Measurements from ENCODE around the gene CAMK2A.

The CAMK2A gene

DNA sequence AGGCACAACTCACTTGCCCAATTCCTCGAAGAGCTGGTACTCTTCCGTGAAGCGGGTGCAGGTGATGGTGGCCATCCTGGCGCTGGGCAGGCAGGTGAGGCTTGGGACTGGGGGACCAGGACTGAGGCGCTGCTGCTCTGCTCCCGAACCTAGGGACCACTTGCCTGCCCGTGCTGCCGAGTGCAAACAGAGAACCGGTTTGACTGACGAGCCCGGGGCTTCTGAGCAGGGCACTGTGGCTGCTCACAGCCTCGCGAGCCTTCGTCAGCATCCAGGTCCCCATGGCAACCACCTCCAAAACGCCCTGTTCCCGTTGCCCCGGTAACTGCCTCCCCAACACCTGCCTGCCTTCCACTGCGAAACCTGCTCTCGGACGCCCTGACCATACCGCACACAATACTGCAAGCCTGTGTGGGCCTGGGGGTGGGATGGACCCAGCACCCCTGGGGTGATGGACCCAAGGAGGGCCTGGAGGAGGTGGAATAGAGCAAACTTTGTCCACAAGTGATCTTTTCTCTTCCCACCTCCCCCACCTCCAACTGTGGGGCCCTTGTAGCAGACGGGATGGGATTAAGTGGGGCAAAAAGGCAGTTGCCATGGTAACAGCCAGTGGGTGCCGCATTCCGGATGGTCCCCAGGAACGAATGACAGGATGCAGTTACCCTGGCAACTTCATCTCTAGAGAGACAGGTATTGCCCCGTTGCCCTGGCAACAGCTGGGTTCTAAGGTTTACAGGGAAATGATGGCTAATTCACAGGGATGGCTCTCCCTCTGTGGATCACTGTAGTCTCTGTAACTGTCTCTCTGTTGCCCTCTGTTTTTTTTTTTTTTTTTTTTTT lies at the start of gene CAMK2A:
Gene CAMK2A (minus strand): TSS at position 223 of the 840 bp plus-strand sequence. CDS start 148 bp downstream, at position 75.
- DNase-seq, result no peak

DNA sequence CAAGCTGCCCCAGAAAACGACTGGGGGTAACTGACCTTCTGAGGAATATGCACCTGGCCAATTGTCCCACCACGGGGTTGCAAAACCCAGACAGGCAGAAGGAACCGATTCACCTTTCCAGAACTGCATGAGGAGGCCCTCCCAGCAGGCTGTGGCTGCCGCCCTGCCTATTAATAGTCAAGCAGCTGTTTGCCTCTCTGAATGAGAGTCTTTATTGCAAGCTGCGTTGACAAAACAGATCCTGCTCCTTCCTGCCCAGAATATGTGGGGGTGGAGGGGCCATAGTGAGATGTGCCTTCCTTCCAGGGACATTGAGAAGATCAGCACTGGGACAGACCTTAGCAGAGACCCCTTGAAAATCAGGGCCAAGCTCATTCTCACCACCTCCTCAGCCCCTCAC lies 49.6 kb upstream of the CAMK2A start:
- peak; percentile 31 for DNase-seq

DNA sequence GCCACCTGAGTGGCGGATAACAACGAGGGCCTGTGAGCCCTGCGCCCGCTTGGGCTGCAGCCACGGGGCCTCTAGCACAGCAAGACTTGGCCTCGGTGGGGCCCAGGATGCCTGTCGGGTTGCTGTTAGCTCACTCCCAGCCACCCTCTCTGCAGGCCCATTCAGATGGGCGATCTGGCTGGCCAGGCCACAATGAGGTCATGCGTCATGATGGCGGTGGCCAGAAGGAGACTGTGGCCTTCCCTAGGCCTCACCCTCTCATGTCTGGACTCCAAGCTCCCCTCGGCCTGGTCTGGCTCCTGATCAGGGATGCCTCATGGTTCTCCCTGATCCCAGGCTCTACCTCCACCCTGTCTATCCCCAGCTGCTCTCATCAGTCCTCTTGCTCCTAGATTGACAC lies 49.0 kb upstream of the CAMK2A start:
- no peak for DNase-seq

DNA sequence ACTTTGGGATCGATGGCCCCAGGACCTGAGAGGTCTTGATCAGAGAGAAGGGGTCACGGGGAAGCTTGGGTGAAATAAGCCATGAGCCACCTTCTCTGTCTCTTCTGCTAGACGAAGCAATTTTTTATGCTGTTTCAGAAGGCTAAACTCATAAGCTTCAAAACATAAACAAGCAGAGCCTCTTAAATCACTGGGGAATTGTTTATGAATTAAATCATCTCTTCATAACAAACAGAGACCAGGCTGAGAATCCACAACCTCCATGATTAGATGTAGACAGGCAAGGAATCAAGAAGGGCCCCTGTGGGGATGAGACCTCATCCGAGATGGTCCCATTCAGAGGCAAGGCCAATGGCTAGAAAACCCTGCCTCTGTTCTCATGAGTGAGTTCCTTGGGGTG lies 46.2 kb upstream of the CAMK2A start:
- no peak for DNase-seq

DNA sequence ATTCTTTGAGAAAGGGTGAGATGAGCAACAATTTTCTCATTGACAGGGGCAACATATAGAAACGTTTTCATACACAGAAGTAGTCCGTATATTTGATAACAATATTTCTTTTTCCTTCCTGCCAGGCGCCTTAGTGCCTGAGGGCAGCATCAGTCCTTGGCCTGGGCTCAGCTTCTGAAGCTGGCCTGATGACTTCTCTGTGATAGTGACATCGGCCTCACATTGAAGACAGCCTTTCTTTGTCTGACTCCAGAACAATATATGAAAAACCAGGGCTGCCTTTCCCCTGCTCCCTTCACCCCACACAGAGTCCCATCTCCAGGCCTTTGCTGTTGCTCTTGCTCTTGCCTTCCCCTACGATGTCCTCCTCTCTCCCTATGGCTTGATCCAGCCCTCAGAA lies 43.8 kb upstream of the CAMK2A start:
- DNase-seq, result no peak

DNA sequence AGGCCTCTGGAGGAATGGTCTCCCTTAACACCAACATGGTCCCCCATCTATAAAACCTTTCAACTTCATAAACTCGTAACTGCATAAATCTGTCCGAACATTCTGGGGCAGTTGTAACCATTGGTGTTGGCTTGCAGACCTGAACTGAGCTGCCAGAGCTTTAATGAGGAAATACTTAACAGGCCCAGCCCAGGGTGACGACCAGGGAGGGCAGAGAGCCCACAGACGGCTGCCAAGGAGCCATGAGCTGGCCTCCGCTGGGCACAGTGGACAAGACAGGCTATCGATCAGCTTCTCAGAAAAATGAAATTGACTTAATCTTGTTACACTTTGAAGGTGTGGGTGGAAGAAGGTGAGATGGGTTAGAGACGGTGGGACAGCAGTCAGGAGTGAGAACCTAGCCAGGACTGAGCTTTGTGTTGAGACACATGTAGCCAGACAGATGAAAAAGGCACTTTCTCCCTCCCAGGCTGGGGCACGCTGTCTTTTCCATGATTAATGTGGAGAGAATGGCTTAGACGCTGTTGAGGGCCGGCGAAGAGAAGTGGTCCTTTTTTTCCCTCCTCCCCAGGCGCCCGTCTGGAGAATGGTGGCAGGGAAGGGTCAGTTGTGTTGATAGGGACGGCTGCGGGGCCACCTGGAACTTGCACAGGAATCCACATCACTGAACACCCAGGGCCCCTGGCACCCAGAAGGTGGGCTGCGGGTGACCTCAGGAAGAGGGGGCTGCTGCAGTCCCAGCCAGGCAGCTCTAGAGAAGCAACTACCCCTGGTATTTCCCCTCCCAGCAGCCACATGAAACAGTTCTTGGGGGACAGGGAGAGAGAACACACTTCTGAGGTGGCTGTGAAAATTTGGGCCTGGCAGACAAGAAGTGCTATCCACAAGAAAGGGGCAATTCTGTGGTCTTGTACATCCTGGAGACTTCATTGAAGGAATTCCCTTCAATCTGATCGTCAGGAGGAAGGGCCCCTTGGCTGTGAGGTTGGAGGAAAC lies 40.6 kb upstream of the CAMK2A start:
- no peak for DNase-seq

DNA sequence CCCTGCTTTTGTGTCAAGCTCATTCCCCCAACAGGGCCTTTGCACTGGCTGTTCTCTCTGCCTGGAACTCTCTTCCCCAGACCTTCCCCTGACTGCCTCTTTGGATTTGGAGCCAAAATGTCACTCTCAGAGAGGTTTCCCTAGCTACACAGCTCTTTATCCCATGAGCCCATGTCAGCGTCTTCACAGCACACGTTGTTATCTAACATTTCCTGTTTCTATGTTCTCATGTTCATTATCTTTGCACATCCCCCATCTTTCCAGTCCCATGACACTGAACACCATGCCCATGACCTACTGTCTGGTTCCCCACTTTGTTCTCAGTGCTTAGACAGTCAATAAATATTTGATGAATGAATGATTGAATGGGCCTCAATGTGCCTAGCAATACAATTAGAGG lies 39.5 kb upstream of the CAMK2A start:
- DNase-seq, result no peak

DNA sequence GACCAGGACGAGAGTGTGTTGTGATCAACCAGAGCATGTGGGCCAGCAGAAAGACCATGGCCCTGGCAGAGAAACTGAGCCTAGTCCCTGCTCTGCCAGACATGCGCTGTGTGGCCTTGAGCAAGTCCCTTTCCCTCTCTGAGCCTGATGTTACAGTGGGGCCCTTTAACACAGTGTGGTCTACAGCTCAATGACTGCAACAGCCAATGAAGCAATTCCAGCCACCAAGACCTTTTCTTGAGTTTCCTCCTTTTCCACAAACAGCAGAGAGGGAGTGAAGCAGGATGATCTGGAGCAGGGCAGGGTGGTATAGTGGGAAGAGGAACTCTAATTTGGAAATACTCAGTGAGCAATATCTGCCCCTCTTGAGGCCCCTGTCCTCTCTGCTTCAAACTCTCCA lies 38.9 kb upstream of the CAMK2A start:
- DNase-seq, result no peak

DNA sequence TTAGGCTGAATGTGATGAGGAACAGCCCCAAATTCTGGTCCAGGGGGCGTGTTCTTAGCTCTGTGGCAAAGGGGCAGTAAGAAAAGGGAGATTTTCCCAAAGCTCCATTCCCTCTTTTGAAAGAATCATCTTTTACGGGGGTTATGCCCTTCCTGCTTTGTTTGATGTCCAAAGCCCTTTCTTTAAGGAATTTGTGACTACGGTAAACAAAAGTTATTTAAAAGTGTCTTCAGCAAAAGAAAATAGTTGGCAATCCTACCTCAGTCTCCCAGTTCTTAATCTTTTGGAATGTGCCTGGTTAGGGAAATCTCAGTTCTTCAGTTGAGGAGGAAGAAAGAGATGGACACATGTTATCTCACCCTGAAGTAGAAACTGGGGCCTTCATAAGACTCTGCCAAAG lies 37.6 kb upstream of the CAMK2A start:
- DNase-seq, result no peak

DNA sequence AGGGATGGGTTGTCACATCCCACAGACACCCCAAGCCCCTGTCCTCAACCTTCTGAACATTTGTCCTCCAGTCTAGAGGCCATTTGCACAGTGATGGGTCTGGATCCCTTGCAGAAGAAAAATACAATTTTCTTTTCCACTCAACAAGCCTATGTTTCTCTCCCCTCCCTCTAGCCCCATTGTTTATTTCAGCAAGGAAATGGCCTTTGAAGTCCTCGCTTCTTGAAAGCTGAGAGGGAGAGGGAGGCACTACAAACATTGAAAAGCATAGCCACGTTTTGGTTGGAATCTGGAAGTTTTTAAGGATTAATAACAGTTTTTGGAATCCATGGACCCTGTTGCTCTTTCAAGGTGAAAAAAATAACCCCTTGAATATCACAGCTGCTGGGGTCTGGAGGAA lies 37.1 kb upstream of the CAMK2A start:
- DNase-seq, result no peak

DNA sequence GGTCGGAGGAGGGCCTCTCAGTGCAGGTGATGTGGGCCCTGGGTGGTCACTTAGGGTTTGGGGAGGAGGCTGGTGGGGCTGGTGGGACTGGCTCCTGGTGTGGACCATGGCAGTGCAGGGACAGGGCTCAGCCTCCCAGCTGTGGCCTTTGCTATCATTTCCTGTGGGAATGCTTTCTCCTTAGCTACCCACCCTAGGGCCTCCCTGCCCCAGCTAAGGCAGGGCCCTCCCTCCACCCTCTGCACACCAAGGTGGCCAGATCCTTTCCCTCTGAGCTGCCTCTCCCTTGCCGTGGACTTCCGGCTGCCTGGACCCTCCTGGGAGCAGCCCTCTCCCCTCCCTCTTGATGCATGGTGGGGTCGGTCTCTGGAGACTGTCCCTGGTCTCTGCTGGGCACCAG lies 35.9 kb upstream of the CAMK2A start:
- no peak for DNase-seq

DNA sequence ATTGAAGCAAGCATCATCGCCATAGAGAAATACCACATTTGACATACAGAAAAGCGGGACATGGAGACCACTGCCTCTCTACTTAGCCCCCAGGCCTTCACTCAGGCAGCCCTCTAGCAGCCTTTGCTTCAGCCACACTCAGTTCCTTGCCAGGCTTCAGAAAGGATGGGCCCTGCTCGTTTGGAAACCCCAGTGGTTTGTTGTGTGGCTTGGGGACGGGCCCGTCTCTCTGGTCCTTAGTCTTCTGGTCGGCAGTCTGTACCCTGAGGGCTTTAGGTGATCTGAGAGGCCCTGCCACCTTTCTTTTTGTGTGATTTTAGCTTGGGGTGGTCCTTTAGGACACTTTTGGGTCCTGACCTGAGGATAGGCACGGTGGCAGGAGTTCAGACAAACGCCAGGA lies 34.2 kb upstream of the CAMK2A start:
- DNase-seq, result no peak

DNA sequence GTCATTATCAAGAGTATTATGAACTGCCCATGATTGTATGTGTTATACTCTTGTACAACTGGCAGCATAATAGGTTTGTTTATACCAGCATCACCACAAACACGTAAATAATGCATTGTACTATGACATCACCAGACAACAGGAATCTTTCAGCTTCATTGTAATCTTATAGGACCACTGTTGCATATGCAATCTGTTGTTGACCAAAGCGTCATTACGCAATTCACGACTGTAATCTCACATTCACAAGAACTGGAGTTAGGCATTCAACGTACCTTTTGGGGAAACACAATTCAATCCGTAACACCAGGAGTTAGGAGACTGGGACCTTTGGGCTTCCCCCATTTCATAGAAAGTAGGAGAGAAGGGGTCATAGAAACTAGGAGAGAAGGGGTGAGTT lies 33.5 kb upstream of the CAMK2A start:
- DNase-seq, result no peak

DNA sequence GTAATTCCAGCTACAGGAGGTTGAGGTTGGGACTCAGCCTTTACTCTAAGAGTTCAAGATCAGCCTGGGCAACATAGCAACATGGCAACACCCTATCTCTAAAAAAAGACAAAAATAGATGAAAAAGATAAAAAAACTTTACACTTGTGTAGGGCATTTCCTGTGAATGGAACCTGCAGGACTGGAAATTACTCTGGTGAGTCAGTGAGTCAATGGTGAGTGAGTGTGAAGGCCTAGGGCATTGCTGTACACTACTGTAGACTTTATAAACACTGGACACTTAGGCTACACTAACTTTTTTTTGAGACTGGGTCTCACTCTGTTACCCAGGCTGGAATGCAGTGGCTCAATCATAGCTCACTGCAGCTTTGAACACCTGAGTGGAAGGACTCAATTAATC lies 32.6 kb upstream of the CAMK2A start:
- DNase-seq, result no peak

DNA sequence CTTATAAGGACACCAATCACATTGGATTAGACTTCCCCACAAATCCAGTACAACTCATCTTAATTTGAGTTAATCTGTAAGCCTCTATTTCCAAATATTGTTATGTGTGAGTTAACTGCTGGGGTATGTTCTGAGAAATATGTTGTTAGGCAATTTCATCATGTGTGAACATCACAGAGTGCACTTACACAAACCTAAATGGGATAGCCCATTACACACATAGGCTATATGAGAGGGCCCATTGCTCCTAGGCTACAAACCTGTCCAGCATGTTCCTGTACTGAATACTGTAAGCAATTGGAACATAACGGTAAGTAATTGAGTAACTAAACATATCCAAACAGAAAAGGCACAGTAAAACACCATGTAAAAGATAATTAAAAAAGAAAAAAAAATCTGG lies 32.2 kb upstream of the CAMK2A start:
- no peak for DNase-seq

DNA sequence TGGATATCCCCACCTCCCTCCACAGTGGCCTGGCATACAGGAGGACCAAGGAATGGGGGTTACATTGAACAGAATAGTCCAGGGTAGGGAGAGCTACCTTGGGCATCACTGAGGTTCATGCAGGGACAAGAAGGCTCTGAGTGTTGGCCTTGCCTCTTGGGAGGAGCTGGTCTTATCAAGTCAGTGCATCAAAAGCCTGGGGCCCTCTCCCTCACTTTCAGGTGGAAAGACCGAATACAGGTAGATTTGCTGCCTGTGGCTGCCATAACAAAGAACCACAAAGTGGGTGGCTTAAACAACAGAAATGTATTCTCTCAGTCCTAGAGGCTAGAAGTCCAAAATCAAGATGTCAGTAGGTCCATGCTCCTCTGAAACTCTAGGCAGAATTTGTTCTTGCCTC lies 31.6 kb upstream of the CAMK2A start:
- DNase-seq, result no peak

DNA sequence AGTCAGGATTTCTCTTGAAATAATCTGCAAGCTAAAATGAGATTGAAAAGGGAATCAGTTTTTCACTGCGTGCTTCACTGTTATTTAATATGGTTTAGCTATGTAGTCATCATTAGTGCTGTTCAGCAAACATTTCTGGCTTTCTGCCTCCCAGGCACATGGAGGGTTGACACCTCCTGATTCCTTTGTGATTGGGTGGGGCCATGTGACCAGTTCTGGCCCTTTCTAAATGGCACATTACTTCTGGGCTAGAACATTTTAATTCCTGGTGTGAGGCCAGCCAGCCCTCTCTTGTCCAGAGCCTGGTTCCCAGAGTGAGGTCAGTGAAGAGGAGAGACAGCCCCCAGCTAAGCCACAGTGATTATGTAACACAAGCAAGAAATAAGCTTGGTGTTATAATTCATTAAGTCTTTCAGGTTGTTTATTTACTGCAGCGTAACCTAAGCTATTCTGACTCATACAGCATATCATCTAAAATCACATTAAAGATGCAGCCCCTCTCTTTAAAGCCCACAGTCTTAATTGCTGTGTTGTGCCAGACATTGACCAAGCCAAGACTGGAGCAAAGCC lies 30.6 kb upstream of the CAMK2A start:
- DNase-seq, result no peak

DNA sequence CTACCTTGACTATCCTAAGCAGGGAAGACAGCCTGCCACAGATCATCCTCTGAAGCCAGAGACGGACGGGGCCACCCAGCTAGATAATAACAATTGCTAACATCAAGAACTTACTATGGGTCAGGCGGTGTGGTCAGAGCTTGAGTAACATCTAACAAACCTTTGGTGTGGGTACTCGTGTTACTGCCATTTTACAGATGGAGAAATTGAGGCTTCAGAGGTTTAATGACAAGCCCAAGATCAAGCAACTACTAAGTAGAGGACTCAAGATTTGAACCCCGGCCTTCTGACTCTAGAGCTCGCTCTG lies 29.9 kb upstream of the CAMK2A start:
- no peak for DNase-seq

DNA sequence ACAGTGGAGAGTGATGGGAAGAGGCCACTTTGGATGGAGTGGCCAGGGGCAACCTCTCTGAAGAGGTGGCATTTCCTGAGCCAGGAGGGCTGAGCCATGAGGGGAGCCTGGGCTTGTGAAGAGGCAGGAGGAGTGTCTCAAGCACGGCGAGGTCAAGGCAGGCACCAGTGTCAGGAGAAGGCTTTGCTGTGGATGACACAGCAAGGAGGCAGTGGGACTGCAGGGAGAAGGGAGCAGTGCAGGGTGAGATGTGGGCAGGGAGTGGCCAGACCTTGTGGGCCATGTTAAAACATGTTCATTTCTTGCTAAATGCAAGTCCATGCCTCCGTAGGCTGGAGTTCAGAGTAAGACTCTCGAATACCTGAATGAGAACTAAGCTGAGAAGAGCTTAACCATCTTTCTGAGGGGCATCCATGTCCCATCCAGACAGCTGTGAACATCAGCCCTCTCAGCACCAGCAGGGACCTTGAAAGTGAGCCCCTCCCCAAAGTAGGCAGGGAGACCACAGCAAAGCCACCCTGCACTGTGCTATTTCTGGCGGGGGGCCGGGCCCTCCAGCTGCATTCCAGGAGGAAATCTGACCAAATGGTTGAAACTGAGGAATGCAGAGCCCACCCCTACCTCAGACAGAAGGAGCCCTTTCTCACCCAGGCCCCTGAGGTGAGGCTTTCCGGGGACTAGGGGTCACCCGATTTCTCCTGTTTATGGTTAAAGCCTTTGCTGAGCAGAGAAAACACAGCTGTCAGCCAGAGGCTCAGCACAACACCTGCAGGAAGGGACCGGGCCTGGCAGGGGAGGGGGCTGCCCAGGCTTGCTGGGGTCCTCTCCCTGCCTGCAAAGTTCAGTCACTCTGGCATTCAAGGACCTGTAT lies 29.3 kb upstream of the CAMK2A start:
- DNase-seq, result no peak

DNA sequence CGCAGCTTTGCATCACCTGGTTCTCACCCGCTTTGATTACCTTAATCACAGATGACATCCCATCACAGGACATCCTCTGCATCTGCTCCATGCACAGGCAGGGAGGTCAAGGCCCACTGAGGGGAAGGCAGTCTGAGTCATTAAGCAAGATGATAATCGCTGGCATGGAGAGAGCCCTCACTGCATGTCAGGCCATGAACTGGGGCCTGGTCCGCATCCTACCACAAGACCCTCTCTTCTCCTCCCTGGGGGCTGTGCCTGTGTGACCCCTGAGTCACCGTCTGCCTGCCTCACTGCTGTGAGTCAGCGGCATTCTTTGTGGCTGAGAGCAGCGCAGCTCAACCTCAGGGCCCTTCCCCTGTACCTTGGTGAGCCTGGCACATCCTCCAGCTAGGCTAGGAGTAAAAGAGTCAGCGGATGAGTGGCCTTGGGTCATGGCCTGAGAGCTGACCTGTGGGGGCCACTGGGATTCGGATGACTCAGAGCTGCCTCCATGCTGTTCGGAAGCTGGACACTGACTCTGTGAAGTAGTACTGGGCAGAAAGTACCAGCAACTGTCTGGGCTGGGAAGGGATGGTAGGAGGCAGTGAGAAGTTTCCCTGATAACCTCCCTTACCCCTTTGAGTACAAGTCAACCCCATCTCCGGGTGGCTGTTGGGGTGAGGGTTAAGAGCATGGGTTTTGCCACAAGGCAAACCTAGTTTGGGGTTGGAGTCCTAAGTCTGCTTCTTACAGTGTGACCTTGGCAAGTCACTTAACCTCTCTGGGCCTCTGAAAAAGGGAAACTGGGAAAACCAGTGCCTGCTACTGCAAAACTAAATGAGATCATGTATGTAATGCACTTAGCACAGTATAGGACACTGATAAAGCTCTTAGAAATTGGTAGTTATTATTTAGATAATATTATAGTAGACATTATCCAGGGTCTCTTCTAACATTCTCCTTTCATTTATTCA lies 27.8 kb upstream of the CAMK2A start:
- no peak for DNase-seq

DNA sequence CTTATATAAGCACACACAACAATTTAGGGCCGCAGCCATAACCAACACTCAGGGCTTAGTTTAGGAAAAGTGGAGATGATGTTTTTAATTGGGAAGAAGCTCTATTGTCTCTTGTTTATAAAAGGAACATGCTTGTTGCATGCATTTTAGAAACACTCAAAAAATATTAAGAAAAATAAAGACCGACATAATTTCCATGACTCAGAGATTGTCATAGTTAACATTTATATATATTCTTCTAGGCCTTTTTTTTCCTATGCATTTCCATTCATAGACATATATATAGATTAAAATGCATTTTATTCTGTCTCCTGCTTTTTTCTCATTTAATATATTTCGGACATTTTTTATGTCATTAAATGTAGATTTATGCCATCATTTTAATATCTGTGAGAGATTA lies 26.7 kb upstream of the CAMK2A start:
- no peak for DNase-seq

DNA sequence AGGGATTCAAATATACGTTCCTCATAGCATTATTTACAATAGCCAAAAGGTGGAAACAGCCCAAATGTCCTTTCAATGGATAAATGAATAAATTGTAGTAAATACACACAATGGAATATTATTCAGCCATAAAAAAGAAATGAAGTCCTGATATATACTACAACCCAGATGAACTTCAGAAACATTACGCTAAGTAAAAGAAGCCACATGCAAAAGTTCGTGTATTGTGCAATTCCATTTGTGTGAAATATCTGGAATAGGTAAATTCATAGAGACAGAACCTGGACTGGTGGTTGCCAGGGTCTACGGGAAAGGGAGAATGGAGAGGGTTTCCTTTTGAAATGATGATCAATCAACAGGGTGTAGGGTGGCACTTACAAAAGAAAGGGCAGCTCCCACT lies 25.7 kb upstream of the CAMK2A start:
- no peak for DNase-seq
